SK-N-SH (cell line): Measurements from ENCODE around the gene RPS6KA5. TPM values are rescaled to one million over a fixed set of nuclear protein-coding genes. Genes with fewer than 3 reads are reported as not detected.

Experiments used
- CTCF ChIA-PET: fragments of 300-600, 350-600 bp; formaldehyde crosslinking; extraction: SDS; loops from one replicate; lab custom pipeline; 2021; lab: Yijun Ruan, JAX
- POLR2A ChIA-PET: fragments of 350-600 bp; sonication (Branson Sonifier 250); formaldehyde crosslinking; extraction: SDS; loops from one replicate; lab custom pipeline; 2020; ENCODE audit warnings: antibody characterized with exemption, inconsistent platforms; lab: Yijun Ruan, JAX
- DNase-seq: peaks from one replicate; pipeline ENCODE4 v3.0.0; 2012
- H2AFZ ChIP-seq: fragments of 200-600 bp; sonication (generic); 2 replicates; pipeline ENCODE4 v1.8.1; 2016; ENCODE audit warnings: antibody characterized with exemption, mild to moderate bottlenecking, low read depth
- H3F3A ChIP-seq: fragments of 200-600 bp; sonication (generic); replicated peaks from 2 replicates; pipeline ENCODE3; 2016; ENCODE audit warnings: antibody characterized with exemption, mild to moderate bottlenecking; ENCODE audit not compliant: insufficient read depth
- H3K27ac ChIP-seq, 2 experiments: fragments of 200-500 bp in 1 of 2; fragments of 200-600 bp in 1 of 2; sonication (Bioruptor generic) in 1 of 2; sonication (generic), shearing (Covaris generic) in 1 of 2; 2 replicates each; pipeline versions ENCODE4 v1.5.1 to v1.6.1; 2014 to 2016; ENCODE audit warnings: low read depth in 2 of 2, inconsistent platforms in 1 of 2, low read length in 1 of 2, mild to moderate bottlenecking in 1 of 2, mixed read lengths in 1 of 2
- H3K27me3 ChIP-seq: fragments of 200-600 bp; sonication (generic), shearing (Covaris generic); 2 replicates; pipeline ENCODE4 v1.6.1; 2016; ENCODE audit warnings: mixed run types; ENCODE audit not compliant: insufficient read depth
- H3K36me3 ChIP-seq, 2 experiments: fragments of 200-500 bp in 1 of 2; fragments of 200-600 bp in 1 of 2; sonication (Bioruptor generic) in 1 of 2; sonication (generic) in 1 of 2; replicated peaks in 1 of 2; 2 replicates each; pipeline versions ENCODE3 to v1.5.1; 2014 to 2016; ENCODE audit warnings: low read length in 1 of 2, mild to moderate bottlenecking in 1 of 2; ENCODE audit not compliant: insufficient read depth in 2 of 2, control insufficient read depth in 1 of 2
- H3K4me1 ChIP-seq, 2 experiments: fragments of 200-500 bp in 1 of 2; fragments of 200-600 bp in 1 of 2; sonication (Bioruptor generic) in 1 of 2; sonication (generic), shearing (Covaris generic) in 1 of 2; 2 replicates each; pipeline versions ENCODE4 v1.5.1 to v1.6.1; 2014 to 2016; ENCODE audit warnings: low read depth in 1 of 2, low read length in 1 of 2, mixed run types in 1 of 2; ENCODE audit not compliant: insufficient read depth in 2 of 2, control insufficient read depth in 1 of 2
- H3K4me2 ChIP-seq: fragments of 200-600 bp; sonication (generic), shearing (Covaris generic); 2 replicates; pipeline ENCODE4 v1.6.1; 2017; ENCODE audit warnings: mixed run types
- H3K4me3 ChIP-seq, 2 experiments: fragments of 200-500 bp in 1 of 2; fragments of 200-600 bp in 1 of 2; sonication (Bioruptor generic) in 1 of 2; sonication (generic), shearing (Covaris generic) in 1 of 2; 2 replicates each; pipeline versions ENCODE4 v1.5.1 to v1.8.1; 2014 to 2016; ENCODE audit warnings: low read depth in 2 of 2, inconsistent platforms in 1 of 2, low read length in 1 of 2, mild to moderate bottlenecking in 1 of 2, mixed read lengths in 1 of 2, moderate library complexity in 1 of 2
- H3K79me2 ChIP-seq: fragments of 200-600 bp; sonication (generic); 2 replicates; pipeline ENCODE4 v1.8.1; 2017; ENCODE audit warnings: mild to moderate bottlenecking; ENCODE audit not compliant: insufficient read depth
- H3K9ac ChIP-seq: fragments of 200-600 bp; sonication (generic); 2 replicates; pipeline ENCODE4 v1.6.1; 2017; ENCODE audit warnings: mixed run types
- H3K9me2 ChIP-seq: fragments of 200-600 bp; sonication (generic); 2 replicates; pipeline ENCODE4 v1.6.1; 2017; ENCODE audit warnings: mixed run types
- H3K9me3 ChIP-seq: fragments of 200-600 bp; sonication (generic); 2 replicates; pipeline ENCODE4 v1.6.1; 2017; ENCODE audit warnings: mixed run types, mild to moderate bottlenecking, moderate library complexity
- H4K20me1 ChIP-seq: fragments of 200-600 bp; sonication (generic); 2 replicates; pipeline ENCODE4 v1.6.1; 2017; ENCODE audit warnings: mild to moderate bottlenecking, mixed run types; ENCODE audit not compliant: insufficient read depth
- CTCF ChIP-seq: fragments of 200-600 bp; sonication (generic); IDR thresholded peaks from 2 replicates; pipeline ENCODE4 v1.6.1; 2017; ENCODE audit warnings: antibody characterized with exemption, mild to moderate bottlenecking, moderate library complexity
- ELF1 ChIP-seq: IDR thresholded peaks from 2 replicates; pipeline ENCODE4 v1.4.0; 2012
- EZH2phosphoT487 ChIP-seq: fragments of 200-600 bp; sonication (generic); IDR thresholded peaks from 2 replicates; pipeline ENCODE4 v1.6.1; 2017; ENCODE audit warnings: low read depth, mixed run types, mild to moderate bottlenecking, antibody characterized with exemption, moderate library complexity, borderline replicate concordance
- FOXJ3 ChIP-seq: sonication (generic); formaldehyde crosslinking; IDR thresholded peaks from 2 replicates; pipeline ENCODE4 v1.5.1; 2020; ENCODE audit warnings: mild to moderate bottlenecking, missing genetic modification reagents
- GABPA ChIP-seq: IDR thresholded peaks from 2 replicates; pipeline ENCODE4 v1.4.0; 2012; ENCODE audit warnings: low read depth, mild to moderate bottlenecking
- GATA2 ChIP-seq: sonication (generic); formaldehyde crosslinking; IDR thresholded peaks from 2 replicates; pipeline ENCODE4 v1.5.0; 2020; ENCODE audit warnings: mild to moderate bottlenecking, missing genetic modification reagents
- IRF3 ChIP-seq: fragments of 150-350 bp; IDR thresholded peaks from 2 replicates; pipeline ENCODE4 v1.6.1; 2016; ENCODE audit warnings: mild to moderate bottlenecking, low read depth, low read length
- JUND ChIP-seq: IDR thresholded peaks from 2 replicates; pipeline ENCODE4 v1.4.0; 2012
- MAX ChIP-seq: IDR thresholded peaks from 2 replicates; pipeline ENCODE4 v1.4.0; 2012; ENCODE audit warnings: low read depth
- NFIC ChIP-seq: IDR thresholded peaks from 2 replicates; pipeline ENCODE4 v1.4.0; 2012; ENCODE audit warnings: borderline replicate concordance
- NRF1 ChIP-seq: IDR thresholded peaks from 2 replicates; pipeline ENCODE4 v1.6.1; 2012; ENCODE audit warnings: low read depth, mild to moderate bottlenecking, low read length
- PBX3 ChIP-seq: IDR thresholded peaks from 2 replicates; pipeline ENCODE4; 2012
- POLR2AphosphoS5 ChIP-seq: IDR thresholded peaks from 2 replicates; pipeline ENCODE4 v1.6.1; 2012; ENCODE audit warnings: low read depth, low read length
- RAD21 ChIP-seq: IDR thresholded peaks from 2 replicates; pipeline ENCODE4 v1.6.1; 2012; ENCODE audit warnings: mild to moderate bottlenecking, low read length
- RCOR1 ChIP-seq: fragments of 150-350 bp; IDR thresholded peaks from 2 replicates; pipeline ENCODE4 v1.6.1; 2017; ENCODE audit warnings: antibody characterized with exemption, low read length
- SIN3A ChIP-seq: IDR thresholded peaks from 2 replicates; pipeline ENCODE4 v1.6.1; 2012; ENCODE audit warnings: low read depth, mild to moderate bottlenecking, low read length, moderate library complexity, borderline replicate concordance
- SMC3 ChIP-seq: IDR thresholded peaks from 2 replicates; pipeline ENCODE4 v1.6.1; 2012; ENCODE audit warnings: low read depth, low read length, improper control_type of control experiment
- TAF1 ChIP-seq: IDR thresholded peaks from 2 replicates; pipeline ENCODE4 v1.6.1; 2012; ENCODE audit warnings: low read depth, mild to moderate bottlenecking, low read length, moderate library complexity, borderline replicate concordance
- TEAD4 ChIP-seq: IDR thresholded peaks from 2 replicates; pipeline ENCODE4 v1.4.0; 2012; ENCODE audit warnings: mild to moderate bottlenecking, borderline replicate concordance; ENCODE audit not compliant: insufficient read depth
- USF1 ChIP-seq: IDR thresholded peaks from 2 replicates; pipeline ENCODE4 v1.4.0; 2012; ENCODE audit warnings: low read depth, borderline replicate concordance
- WGBS: methylation state at CpG from one replicate; pipeline ENCODE4 v1.1.6; 2017; ENCODE audit warnings: low lambda C conversion rate; 5-methylcytosine and 5-hydroxymethylcytosine counted together
- polyA plus RNA-seq, 3 experiments: library from polyadenylated mRNA; depleted of rRNA; stranded (reverse); fragments of >200 nt; gene quantifications; 2 replicates each; pipeline ENCODE4 v1.2.3, GENCODE V29; 2012

RPS6KA5 gene
- polyA plus RNA-seq, 1 of the 3 experiments (the other 2 are of a cell fraction): 0.67 TPM

GRCh38 chr14:90803249-90803648, 257.2 kb downstream of the RPS6KA5 start:
- 100% methylated on average over 2 of the region's 2 CpGs for WGBS
- Histone ChIP-seq H3K27ac (peak overlapping the region; percentile 54 to 64), H3F3A (no peaks in the 10 kb centered on the region), H3K27me3 (no peaks in the 10 kb centered on the region), H2AFZ (peak overlapping the region; percentile 40; the same call in 1 of the 2 replicates), H3K36me3 (no peaks in the 10 kb centered on the region), H3K9ac (no peak overlapping the region; the same call in 1 of the 2 replicates), H3K9me2 (no peaks in the 10 kb centered on the region), H3K79me2 (peaks cover 71% of the 10 kb centered on the region), H3K4me3 (no peak overlapping the region), H3K4me1 (peaks cover 0 to 19% of the 10 kb centered on the region in 2 experiments; a peak in 2 of 4 replicates), H3K9me3 (no peaks in the 10 kb centered on the region), H4K20me1 (no peaks in the 10 kb centered on the region), H3K4me2 (peak overlapping the region; percentile 13; the same call in 1 of the 2 replicates)
- POLR2A ChIA-PET: no interaction called here
- no peak for DNase-seq
- TF ChIP-seq SMC3: no peak
- no peak for TF ChIP-seq NRF1
- no peak for TF ChIP-seq TAF1
- no peak for TF ChIP-seq TEAD4
- no peak for TF ChIP-seq NFIC
- TF ChIP-seq GABPA: no peak
- TF ChIP-seq JUND: no peak
- no peak for TF ChIP-seq IRF3
- no peak for TF ChIP-seq USF1
- TF ChIP-seq FOXJ3 (CRISPR knock-in tag): no peak
- TF ChIP-seq RCOR1: no peak
- TF ChIP-seq GATA2 (CRISPR knock-in tag): no peak
- no peak for TF ChIP-seq CTCF
- TF ChIP-seq RAD21: no peak
- TF ChIP-seq SIN3A: no peak
- no peak for TF ChIP-seq MAX
- no peak for TF ChIP-seq POLR2AphosphoS5
- TF ChIP-seq ELF1: no peak
- TF ChIP-seq EZH2phosphoT487: no peak
- TF ChIP-seq PBX3: no peak
- CTCF ChIA-PET: no interaction called here
